Mesenchymal stem cell (in vitro differentiated cells and primary cell): Measurements from ENCODE around the gene FNBP1.
"Not testable (repeated sequence)": the region's sequence is repeated elsewhere in the genome, so short reads cannot be mapped to it uniquely, and the experiment has no call there.

Source experiments
- DNase-seq: peaks from one replicate; pipeline ENCODE4 v3.0.0-alpha.2; 2013
- H2AFZ ChIP-seq: one replicate; pipeline ENCODE4 v1.6.1; 2013; ENCODE audit warnings: low read depth, mild to moderate bottlenecking, control low read depth, inconsistent platforms, low read length, moderate library complexity
- H2AK5ac ChIP-seq: 2 replicates; pipeline ENCODE4 v1.6.1; 2013; ENCODE audit warnings: low read length, moderate library complexity, mild to moderate bottlenecking, inconsistent platforms; ENCODE audit not compliant: severe bottlenecking
- H2BK120ac ChIP-seq: one replicate; pipeline ENCODE4 v1.6.1; 2013; ENCODE audit warnings: low read depth, mild to moderate bottlenecking, inconsistent platforms, low read length, moderate library complexity
- H2BK12ac ChIP-seq, 2 experiments: one replicate each; pipeline ENCODE4 v1.6.1; 2013; ENCODE audit warnings: inconsistent platforms in 2 of 2, low read length in 2 of 2, mild to moderate bottlenecking in 2 of 2, moderate library complexity in 2 of 2, control low read depth in 1 of 2
- H2BK15ac ChIP-seq: one replicate; pipeline ENCODE4 v1.6.1; 2013; ENCODE audit warnings: mild to moderate bottlenecking, low read depth, inconsistent platforms; ENCODE audit not compliant: poor library complexity, severe bottlenecking
- H2BK5ac ChIP-seq: 2 replicates; pipeline ENCODE4 v1.6.1; 2013; ENCODE audit warnings: low read depth, mild to moderate bottlenecking, low read length, control low read depth, inconsistent platforms; ENCODE audit not compliant: poor library complexity, severe bottlenecking
- H3K14ac ChIP-seq, 2 experiments: one replicate each; pipeline ENCODE4 v1.6.1; 2013; ENCODE audit warnings: inconsistent platforms in 2 of 2, low read length in 2 of 2, control low read depth in 1 of 2, mild to moderate bottlenecking in 1 of 2, moderate library complexity in 1 of 2
- H3K18ac ChIP-seq, 2 experiments: one replicate each; pipeline ENCODE4 v1.6.1; 2013; ENCODE audit warnings: inconsistent platforms in 2 of 2, low read length in 2 of 2, control low read depth in 1 of 2, low read depth in 1 of 2, mild to moderate bottlenecking in 1 of 2
- H3K23ac ChIP-seq, 2 experiments: one replicate each; pipeline ENCODE4 v1.6.1; 2013; ENCODE audit warnings: inconsistent platforms in 2 of 2, low read length in 2 of 2, mild to moderate bottlenecking in 2 of 2, moderate library complexity in 2 of 2, control low read depth in 1 of 2
- H3K27ac ChIP-seq: 2 replicates; pipeline ENCODE4 v1.5.1; 2013; ENCODE audit warnings: mild to moderate bottlenecking, moderate library complexity, low read length, control low read depth, inconsistent platforms; ENCODE audit not compliant: poor library complexity, severe bottlenecking
- H3K27me3 ChIP-seq, 2 experiments: 2 replicates each; pipeline versions ENCODE4 v1.6.1 to v1.7.0; 2013; ENCODE audit warnings: low read length in 2 of 2, mild to moderate bottlenecking in 2 of 2, moderate library complexity in 2 of 2, control low read depth in 1 of 2, inconsistent platforms in 1 of 2; ENCODE audit not compliant: control insufficient read depth in 1 of 2, insufficient read depth in 1 of 2
- H3K36me3 ChIP-seq, 2 experiments: 2 replicates each; pipeline versions ENCODE4 v1.6.1 to v1.7.0; 2013; ENCODE audit warnings: low read length in 2 of 2, control low read depth in 1 of 2, inconsistent platforms in 1 of 2, low read depth in 1 of 2, mild to moderate bottlenecking in 1 of 2; ENCODE audit not compliant: insufficient read depth in 2 of 2, control insufficient read depth in 1 of 2
- H3K4ac ChIP-seq, 2 experiments: one replicate each; pipeline ENCODE4 v1.6.1; 2013; ENCODE audit warnings: inconsistent platforms in 2 of 2, low read length in 2 of 2, mild to moderate bottlenecking in 2 of 2, moderate library complexity in 2 of 2, control low read depth in 1 of 2, low read depth in 1 of 2
- H3K4me1 ChIP-seq: 2 replicates; pipeline ENCODE4 v1.6.1; 2013; ENCODE audit warnings: low read depth, low read length, control low read depth; ENCODE audit not compliant: control insufficient read depth, insufficient read depth
- H3K4me2 ChIP-seq: 2 replicates; pipeline ENCODE4 v1.6.1; 2013; ENCODE audit warnings: low read length, mild to moderate bottlenecking, inconsistent platforms; ENCODE audit not compliant: poor library complexity, severe bottlenecking
- H3K4me3 ChIP-seq, 2 experiments: 2 replicates each; pipeline versions ENCODE4 v1.5.1 to v1.7.0; 2013; ENCODE audit warnings: low read length in 2 of 2, mild to moderate bottlenecking in 2 of 2, control low read depth in 1 of 2, low read depth in 1 of 2; ENCODE audit not compliant: insufficient read depth in 1 of 2
- H3K79me1 ChIP-seq: replicated peaks from 2 replicates; pipeline ENCODE4 v1.6.1; 2013; ENCODE audit warnings: mild to moderate bottlenecking, control low read depth, low read length, inconsistent platforms; ENCODE audit not compliant: poor library complexity, severe bottlenecking
- H3K9ac ChIP-seq: 2 replicates; pipeline ENCODE4 v1.7.0; 2013; ENCODE audit warnings: mild to moderate bottlenecking, low read length, moderate library complexity
- H3K9me3 ChIP-seq: 2 replicates; pipeline ENCODE4 v1.7.0; 2013; ENCODE audit warnings: mild to moderate bottlenecking, low read length; ENCODE audit not compliant: control insufficient read depth
- H4K8ac ChIP-seq: one replicate; pipeline ENCODE4 v1.6.1; 2013; ENCODE audit warnings: inconsistent platforms, mild to moderate bottlenecking, low read length, moderate library complexity
- H4K91ac ChIP-seq: one replicate; pipeline ENCODE4 v1.6.1; 2013; ENCODE audit warnings: mild to moderate bottlenecking, low read length, inconsistent platforms
- WGBS: methylation state at CpG from one replicate; pipeline ENCODE4 v1.1.7; 2013; ENCODE audit warnings: mixed read lengths; 5-methylcytosine and 5-hydroxymethylcytosine counted together

The FNBP1 gene

DNA sequence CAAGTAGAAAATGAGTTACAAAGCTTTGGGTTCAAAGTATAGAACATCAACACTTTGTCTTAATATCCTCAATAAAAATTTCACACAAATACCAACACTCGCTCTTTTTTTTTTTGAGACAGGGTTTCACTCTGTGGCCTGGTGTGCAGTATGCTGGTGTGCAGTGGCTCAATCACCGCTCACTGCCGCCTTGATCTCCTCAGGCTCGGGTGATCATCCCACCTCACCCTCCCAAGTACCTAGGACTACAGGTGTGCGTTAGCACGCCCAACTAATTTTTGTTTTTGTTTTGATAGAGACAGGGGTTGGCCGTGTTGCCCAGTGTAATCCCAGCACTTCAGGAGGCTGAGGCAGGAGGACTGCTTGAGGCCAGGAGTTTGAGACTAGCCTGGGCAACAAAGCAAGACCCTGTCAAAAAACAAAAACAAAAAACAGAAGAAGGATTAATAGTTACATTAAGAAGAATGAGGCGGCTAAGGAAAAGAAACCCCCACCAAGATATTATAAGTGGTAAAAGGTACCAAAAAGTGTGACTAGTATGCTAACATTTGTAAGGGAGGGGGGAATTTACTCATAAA, 20.3 kb downstream of the FNBP1 start:
- Histone ChIP-seq H4K91ac (no peak overlapping the region), H3K4me3 (no peak overlapping the region), H3K14ac (no peak overlapping the region), H2BK120ac (no peak overlapping the region), H3K4me1 (peaks cover 3% of the 10 kb centered on the region), H3K27ac (no peak overlapping the region), H3K4ac (no peak overlapping the region), H3K9me3 (no peaks in the 10 kb centered on the region), H3K79me1 (peaks cover 17% of the 10 kb centered on the region), H3K23ac (no peak overlapping the region), H2BK12ac (no peak overlapping the region), H3K4me2 (no peak overlapping the region), H3K18ac (no peak overlapping the region), H3K9ac (no peak overlapping the region), H2BK15ac (no peak overlapping the region), H3K27me3 (no peaks in the 10 kb centered on the region), H4K8ac (no peak overlapping the region), H3K36me3 (no peaks in the 10 kb centered on the region), H2BK5ac (no peak overlapping the region), H2AK5ac (no peak overlapping the region), H2AFZ (no peak overlapping the region)
- 80% methylated on average over 6 of the region's 8 CpGs for WGBS
- DNase-seq: no peak

DNA sequence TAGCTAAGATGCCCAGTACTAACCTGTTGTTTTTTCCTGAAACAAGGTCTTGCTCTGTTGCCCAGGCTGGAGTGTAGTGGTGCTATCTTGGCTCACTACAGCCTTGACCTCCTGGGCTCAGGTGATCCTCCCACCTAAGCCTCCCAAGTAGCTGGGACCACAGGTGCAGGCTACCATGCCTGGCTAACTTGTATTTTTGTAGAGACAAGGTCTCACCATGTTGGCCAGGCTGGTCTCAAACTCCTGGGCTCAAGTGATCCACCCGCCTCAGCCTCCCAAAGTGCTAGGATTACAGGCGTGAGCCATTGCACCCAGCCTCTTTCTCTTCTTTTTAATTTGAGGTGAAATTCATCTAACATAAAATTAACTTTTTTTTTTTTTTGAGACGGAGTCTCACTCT, 21.1 kb downstream of the FNBP1 start:
- H4K8ac ChIP-seq, H2BK120ac ChIP-seq, H3K4me2 ChIP-seq, H3K9ac ChIP-seq, H2BK5ac ChIP-seq, H3K27me3 ChIP-seq, H2BK12ac ChIP-seq, H3K4ac ChIP-seq, H3K36me3 ChIP-seq, H3K9me3 ChIP-seq, H3K4me1 ChIP-seq, H3K23ac ChIP-seq, H3K18ac ChIP-seq, H2AFZ ChIP-seq, H3K14ac ChIP-seq, H2AK5ac ChIP-seq, DNase-seq, H3K4me3 ChIP-seq, H2BK15ac ChIP-seq, H4K91ac ChIP-seq, H3K27ac ChIP-seq: not testable (repeated sequence)
- peaks cover 14% of the 10 kb centered on the region for H3K79me1 ChIP-seq
- WGBS: 93% methylated on average over 2 of the region's 3 CpGs

- H3K27me3 ChIP-seq: no peaks in the 10 kb centered on the region
- peaks cover 13% of the 10 kb centered on the region for H3K79me1 ChIP-seq
- no peak overlapping the region for H2AK5ac ChIP-seq
- no peaks in the 10 kb centered on the region for H3K36me3 ChIP-seq
- H3K27ac ChIP-seq: no peak overlapping the region
- H3K4ac ChIP-seq: no peak overlapping the region
- no peak overlapping the region for H2BK5ac ChIP-seq
- peaks cover 9% of the 10 kb centered on the region for H3K4me1 ChIP-seq
- no peak overlapping the region for H3K18ac ChIP-seq
- H3K14ac ChIP-seq: no peak overlapping the region
- no peak overlapping the region for H4K91ac ChIP-seq
- no peak for DNase-seq
- H3K23ac ChIP-seq: no peak overlapping the region
- H2BK15ac ChIP-seq: no peak overlapping the region
- no peak overlapping the region for H3K4me3 ChIP-seq
- peak overlapping the region; percentile 1 for H3K9ac ChIP-seq
- H4K8ac ChIP-seq: no peak overlapping the region
- no peak overlapping the region for H3K4me2 ChIP-seq
- no peak overlapping the region for H2BK12ac ChIP-seq
- H2AFZ ChIP-seq: no peak overlapping the region
- no CpG with 5 or more reads among the region's 2 CpGs for WGBS
- H3K9me3 ChIP-seq: no peaks in the 10 kb centered on the region
- H2BK120ac ChIP-seq: no peak overlapping the region
These were observed 21.9 kb downstream of the FNBP1 start for GRCh38 chr9:130021123-130021522.

DNA sequence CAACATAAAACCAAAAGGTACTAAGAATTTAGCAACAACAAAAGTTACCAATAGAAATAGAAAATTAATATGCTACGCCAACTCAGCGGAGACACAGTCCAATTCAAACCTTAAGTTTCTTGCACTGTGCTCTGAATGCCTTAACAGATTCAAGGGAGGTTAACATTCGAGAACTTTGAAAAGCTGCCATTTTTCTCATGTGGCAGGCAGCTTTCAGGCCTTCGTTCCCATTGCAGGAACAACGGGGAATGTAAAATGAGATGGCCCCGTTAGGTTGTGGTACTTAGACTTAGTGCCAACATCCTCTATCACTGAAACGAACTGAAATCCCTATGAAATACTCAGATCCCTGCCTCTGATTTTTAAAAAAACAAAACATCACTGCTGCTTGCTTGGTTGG, 22.4 kb downstream of the FNBP1 start:
- H2AFZ ChIP-seq: no peak overlapping the region
- H3K4me1 ChIP-seq: peaks cover 9% of the 10 kb centered on the region
- H3K4me3 ChIP-seq: no peak overlapping the region
- peak overlapping the region; percentile 1 for H3K9ac ChIP-seq
- no peak overlapping the region for H3K4ac ChIP-seq
- H3K14ac ChIP-seq: no peak overlapping the region
- H4K91ac ChIP-seq: no peak overlapping the region
- no peak overlapping the region for H3K4me2 ChIP-seq
- no peak overlapping the region for H2BK15ac ChIP-seq
- 86% methylated on average over 7 of the region's 7 CpGs for WGBS
- H2BK120ac ChIP-seq: no peak overlapping the region
- no peak overlapping the region for H2BK12ac ChIP-seq
- H3K36me3 ChIP-seq: no peaks in the 10 kb centered on the region
- H3K23ac ChIP-seq: no peak overlapping the region
- H3K9me3 ChIP-seq: no peaks in the 10 kb centered on the region
- no peak overlapping the region for H3K27ac ChIP-seq
- no peak overlapping the region for H2AK5ac ChIP-seq
- H3K18ac ChIP-seq: no peak overlapping the region
- H3K79me1 ChIP-seq: peaks cover 11% of the 10 kb centered on the region
- H2BK5ac ChIP-seq: no peak overlapping the region
- no peak for DNase-seq
- no peak overlapping the region for H4K8ac ChIP-seq
- no peaks in the 10 kb centered on the region for H3K27me3 ChIP-seq
